ENCODE results near the gene HDGFL3.

Gene HDGFL3

GRCh38 chr15:83123529-83123928 lies 84.1 kb downstream of the HDGFL3 start:
- no peak for DNase-seq (ENCODE audit: low spot score)

GRCh38 chr15:83119968-83120581 lies 87.5 kb downstream of the HDGFL3 start:
- DNase-seq (ENCODE audit: low spot score): no peak

- no peak for DNase-seq (ENCODE audit: low spot score)
Measured at GRCh38 chr15:83118968-83119367, 88.7 kb downstream of the HDGFL3 start.

GRCh38 chr15:83118291-83118827 lies 89.3 kb downstream of the HDGFL3 start:
- no peak for DNase-seq (ENCODE audit: low spot score)

- DNase-seq (ENCODE audit: low spot score): no peak
Measured at GRCh38 chr15:83115831-83116565, 91.6 kb downstream of the HDGFL3 start.

- DNase-seq (ENCODE audit: low spot score): no peak
Measured at GRCh38 chr15:83115410-83115809, 92.2 kb downstream of the HDGFL3 start.

GRCh38 chr15:83114856-83115255 lies 92.8 kb downstream of the HDGFL3 start:
- no peak for DNase-seq (ENCODE audit: low spot score)

GRCh38 chr15:83113881-83114674 lies 93.5 kb downstream of the HDGFL3 start:
- no peak for DNase-seq (ENCODE audit: low spot score)

GRCh38 chr15:83112956-83113299 lies 94.7 kb downstream of the HDGFL3 start:
- no peak for DNase-seq (ENCODE audit: low spot score)

GRCh38 chr15:83112233-83112955 lies 95.2 kb downstream of the HDGFL3 start:
- no peak for DNase-seq (ENCODE audit: low spot score)

- no peak for DNase-seq (ENCODE audit: low spot score)
Measured at GRCh38 chr15:83111149-83111548, 96.5 kb downstream of the HDGFL3 start.

- no peak for DNase-seq (ENCODE audit: low spot score)
Measured at GRCh38 chr15:83110381-83110780, 97.2 kb downstream of the HDGFL3 start.

- DNase-seq (ENCODE audit: low spot score): no peak
Measured at GRCh38 chr15:83109532-83109931, 98.1 kb downstream of the HDGFL3 start.

- peak; percentile 69 for DNase-seq (ENCODE audit: low spot score)
Measured at GRCh38 chr15:83108266-83109219, 99.1 kb downstream of the HDGFL3 start.

- DNase-seq (ENCODE audit: low spot score): no peak
Measured at GRCh38 chr15:83107841-83108181, 99.8 kb downstream of the HDGFL3 start.

- DNase-seq (ENCODE audit: low spot score): no peak
Measured at GRCh38 chr15:83106994-83107840, 100.4 kb downstream of the HDGFL3 start, which contains the start of gene TM6SF1. TM6SF1 (plus strand) TSS chr15:83107645; CDS start chr15:83107681, 36 bp downstream.

GRCh38 chr15:83105440-83105839 lies 102.2 kb downstream of the HDGFL3 start:
- DNase-seq (ENCODE audit: low spot score): no peak

- no peak for DNase-seq (ENCODE audit: low spot score)
Measured at GRCh38 chr15:83104141-83104540, 103.5 kb downstream of the HDGFL3 start.

GRCh38 chr15:83102346-83102745 lies 105.3 kb downstream of the HDGFL3 start:
- DNase-seq (ENCODE audit: low spot score): no peak

- peak; percentile 45 for DNase-seq (ENCODE audit: low spot score)
Measured at GRCh38 chr15:83100097-83100646, 107.5 kb downstream of the HDGFL3 start.

Measured in globus pallidus (tissue), 1 donor.